HG03039 (cell line): ENCODE data around the gene CEP290.
A peak's percentile ranks its signal among the peaks of the same experiment; 100 is the strongest.
"Not testable (repeated sequence)": the region's sequence is repeated elsewhere in the genome, so short reads cannot be mapped to it uniquely, and the experiment has no call there.

Source experiments
- ATAC-seq: cut with Tn5 transposase; IDR thresholded peaks from one replicate; pipeline ENCODE4 v1.9.1; 2021; ENCODE audit warnings: mild to moderate bottlenecking, moderate library complexity; ENCODE audit not compliant: unreplicated experiment

The CEP290 gene

DNA sequence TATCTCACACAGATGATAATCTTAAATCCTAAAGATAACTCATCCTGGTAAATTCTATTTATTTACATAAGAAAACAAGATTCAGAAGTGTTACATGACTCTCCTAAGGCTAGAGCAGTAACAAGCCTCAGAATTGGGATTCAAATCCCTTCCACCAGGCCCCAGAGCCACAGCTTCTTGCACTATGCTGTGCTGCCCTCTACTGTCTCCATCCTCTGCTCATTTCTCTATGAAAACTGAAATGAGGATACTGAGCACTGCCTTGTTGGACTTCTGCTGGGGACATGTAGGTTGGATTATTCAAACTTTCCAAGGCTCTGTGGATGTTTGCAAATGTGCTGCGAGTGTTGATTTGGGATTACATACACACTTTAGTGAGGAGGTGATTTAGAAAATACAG, 89.2 kb downstream of the CEP290 start:
- ATAC-seq: no peak

- no peak for ATAC-seq
These were observed 97.9 kb downstream of the CEP290 start for GRCh38 chr12:88044035-88044434.

DNA sequence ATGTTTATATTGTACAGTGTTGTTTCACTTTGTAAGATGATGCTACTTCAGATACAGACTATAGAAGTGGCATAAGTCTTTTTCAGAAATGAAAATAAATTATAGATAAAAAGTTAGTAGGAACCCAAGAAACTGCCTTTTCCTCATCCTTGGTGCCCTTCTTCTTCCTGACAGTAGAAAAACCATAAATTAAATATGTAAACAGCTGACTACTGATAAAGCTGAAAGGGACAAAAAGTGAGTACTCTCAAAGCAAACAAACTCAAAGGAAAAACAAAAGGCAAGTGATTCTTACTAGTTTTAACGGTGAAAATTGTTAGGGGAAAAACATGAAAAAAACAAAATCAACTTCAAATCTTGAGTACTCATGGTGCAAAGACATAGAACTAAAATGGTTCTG, 104.1 kb downstream of the CEP290 start:
- no peak for ATAC-seq

DNA sequence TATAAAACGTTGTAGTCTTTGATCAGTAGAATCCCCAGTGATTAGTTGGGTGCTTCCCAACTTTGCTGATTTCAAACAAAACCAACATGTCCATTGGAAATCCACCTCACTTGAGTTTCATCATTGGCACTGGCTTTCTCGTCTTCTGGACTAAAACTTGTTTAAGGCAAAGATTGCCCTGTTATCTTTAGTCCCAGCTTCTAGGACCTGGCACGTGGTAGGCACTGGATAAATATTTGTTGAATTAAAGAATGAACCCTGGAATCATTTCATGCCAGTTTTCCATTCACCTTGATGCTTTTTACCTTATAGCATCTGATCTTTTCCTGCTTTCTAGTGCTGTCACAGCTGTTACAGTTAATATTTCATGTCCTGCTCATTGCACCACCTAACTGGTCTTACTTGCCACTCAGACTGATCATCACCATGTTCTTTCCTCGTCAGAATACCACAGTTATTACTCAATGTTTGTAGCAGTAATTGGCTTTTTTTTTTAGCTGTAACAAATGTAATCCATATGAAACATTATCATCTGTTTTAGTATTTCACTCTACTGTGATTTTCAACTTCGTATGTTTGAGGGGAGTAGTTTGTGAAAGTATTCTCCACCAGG, 105.4 kb downstream of the CEP290 start:
- no peak for ATAC-seq

GRCh38 chr12:88035907-88036289, 106.0 kb downstream of the CEP290 start:
- peak; percentile 13 for ATAC-seq

DNA sequence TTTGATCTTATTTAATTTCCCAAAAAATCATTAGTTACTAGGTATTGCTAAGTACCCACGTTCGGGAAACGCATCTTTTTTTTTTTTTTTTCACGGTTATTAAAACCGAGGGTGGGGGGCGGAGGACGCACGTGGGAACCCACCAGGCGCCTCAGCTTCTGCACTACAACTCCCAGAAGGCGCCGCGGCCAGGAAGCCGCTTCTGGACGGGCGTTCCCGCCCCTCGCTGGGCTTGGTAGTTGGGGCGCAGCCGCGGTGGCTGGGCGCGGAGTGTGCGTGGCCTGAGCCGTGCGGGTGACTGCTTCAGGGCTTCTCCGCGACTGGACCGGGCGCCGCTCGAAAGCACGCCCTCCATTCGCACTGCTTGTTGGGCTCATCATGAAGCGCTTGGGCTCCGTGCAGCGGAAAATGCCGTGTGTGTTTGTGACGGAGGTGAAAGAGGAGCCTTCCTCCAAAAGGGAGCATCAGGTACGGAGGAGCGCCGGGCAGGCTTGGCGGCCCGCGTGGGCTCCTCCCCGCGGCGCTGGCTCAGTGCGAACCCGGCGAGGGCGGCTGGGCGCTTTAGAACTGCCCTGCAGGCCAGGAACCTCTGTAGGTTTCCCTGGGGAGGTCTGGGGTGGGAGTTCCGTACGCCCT, 106.5 kb downstream of the CEP290 start:
- ATAC-seq: peak; percentile 100

DNA sequence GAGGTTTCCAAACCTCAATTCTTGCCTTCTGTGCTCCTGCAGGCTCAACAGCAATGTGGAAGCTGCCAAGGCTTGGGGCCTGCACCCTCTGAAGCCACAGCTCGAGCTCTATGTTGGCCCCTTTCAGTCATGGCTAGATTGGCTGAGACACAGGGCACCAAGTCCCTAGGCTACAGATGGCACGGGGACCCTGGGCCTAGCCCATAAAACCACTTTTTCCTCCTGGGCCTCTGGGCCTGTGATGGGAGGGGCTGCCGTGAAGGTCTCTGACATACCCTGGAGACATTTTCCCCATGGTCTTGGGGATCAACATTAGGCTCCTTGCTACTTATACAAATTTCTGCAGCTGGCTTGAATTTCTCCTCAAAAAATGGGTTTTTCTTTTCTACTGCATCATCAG, 110.7 kb downstream of the CEP290 start:
- not testable (repeated sequence) for ATAC-seq

- no peak for ATAC-seq
These were observed 112.7 kb downstream of the CEP290 start, which contains the start of gene C12orf50 for GRCh38 chr12:88029093-88029665. TSS of gene C12orf50 (minus strand) at chr12:88029401. CDS start at chr12:88026962, 2,439 bp downstream.

- ATAC-seq: no peak
These were observed 115.7 kb downstream of the CEP290 start for GRCh38 chr12:88026196-88026595.

DNA sequence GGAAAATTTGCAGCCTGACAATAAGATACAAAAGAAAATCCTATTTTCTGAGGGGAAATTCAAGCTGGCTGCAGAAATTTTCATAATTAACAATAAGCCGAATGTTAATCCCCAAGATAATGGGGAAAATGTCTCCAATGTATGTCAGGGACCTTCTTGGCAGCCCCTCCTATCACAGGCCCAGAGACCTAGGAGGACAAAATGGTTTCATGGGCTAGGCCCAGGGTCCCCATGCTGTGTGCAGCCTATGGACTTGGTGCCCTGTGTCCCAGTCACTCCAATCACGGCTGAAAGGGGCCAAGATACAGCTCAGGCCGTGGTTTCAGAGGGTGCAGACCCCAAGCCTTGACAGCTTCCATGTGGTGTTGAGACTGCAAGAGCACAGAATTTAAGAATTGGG, 123.9 kb downstream of the CEP290 start:
- no peak for ATAC-seq

DNA sequence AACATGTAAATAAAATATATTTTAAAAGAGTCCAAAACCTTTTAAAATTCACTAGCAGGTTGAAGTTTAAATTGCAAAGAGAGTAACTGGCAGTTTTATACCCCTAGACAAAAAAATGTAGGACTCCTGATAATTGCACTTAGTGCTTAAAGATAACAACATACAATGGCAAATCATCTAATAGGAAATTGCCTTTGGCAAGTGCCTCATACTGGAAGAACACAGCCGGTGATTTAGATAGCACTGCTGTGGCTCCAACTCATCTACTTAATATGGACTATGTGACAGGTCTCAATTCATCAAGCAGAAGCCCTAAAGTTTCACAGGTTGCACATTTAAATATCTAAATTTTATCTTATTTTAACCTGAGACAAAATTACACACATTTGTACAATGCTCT, 126.1 kb downstream of the CEP290 start:
- ATAC-seq: no peak

GRCh38 chr12:88011755-88012154, 130.1 kb downstream of the CEP290 start:
- no peak for ATAC-seq

GRCh38 chr12:88006351-88006750, 135.5 kb downstream of the CEP290 start:
- ATAC-seq: no peak

DNA sequence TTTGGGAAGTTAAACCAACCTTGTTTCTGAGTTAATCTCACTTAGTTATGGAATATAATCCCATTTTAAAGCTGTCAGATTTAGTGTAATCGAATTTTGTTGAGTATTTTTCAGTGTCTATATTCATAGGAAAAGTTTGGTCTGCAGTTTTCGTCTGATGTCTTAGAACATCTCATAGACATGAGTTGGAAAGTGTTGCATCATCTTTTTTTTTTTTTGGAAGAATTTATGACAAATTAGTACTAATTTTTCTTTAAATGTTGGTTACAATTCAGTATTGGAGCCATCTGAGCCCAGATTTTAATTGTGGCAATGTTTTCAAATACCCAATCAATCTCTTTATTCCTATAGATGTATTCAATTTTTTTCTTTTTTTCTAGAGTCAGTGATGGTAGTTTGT, 140.6 kb downstream of the CEP290 start:
- ATAC-seq: no peak
